ENCODE results near the gene ORC1.

The ORC1 gene

DNA sequence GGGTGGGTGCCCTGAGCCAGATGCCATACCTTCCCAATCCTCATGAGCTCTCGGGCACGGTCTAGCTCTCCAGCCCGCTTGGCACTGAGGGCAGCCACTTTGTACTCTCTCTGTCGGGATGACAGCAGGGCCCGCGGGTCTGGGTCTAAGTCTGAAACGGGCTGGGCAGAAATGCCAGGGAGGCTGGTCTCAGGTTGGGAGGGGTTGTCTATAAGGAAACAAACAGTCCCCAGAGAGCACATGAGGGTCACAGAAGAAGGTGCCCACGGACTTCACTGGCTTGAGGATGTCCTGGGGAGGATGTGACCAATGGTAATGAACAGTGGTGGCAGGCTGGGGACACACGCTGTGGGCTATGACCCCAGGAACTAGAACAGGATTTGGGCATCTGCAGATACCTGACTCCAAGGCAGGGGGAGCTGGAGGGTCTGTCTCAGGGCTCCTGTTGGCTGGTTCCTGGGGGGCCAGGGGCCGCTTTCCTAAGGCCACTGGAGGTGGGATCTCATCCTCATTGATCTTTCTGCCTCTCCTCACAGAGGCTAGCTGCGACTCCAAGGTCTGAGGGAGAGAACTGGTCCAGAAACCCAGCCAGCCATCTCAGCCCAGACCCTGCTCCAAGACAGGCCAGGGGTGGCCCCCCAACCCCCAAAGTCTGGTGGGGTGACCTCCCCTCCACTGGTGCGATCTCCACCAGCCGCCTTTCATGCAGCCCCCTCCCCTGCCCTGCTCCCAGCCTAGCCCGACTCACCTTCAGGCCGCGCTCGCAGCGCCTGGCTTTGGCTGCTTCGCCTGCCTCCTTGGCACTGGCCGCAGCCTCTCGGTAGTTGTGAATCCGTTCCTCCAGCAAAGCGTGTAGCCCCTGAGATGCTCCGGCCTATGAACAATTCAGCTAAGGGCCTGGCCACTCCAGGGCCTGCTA is 44.3 kb downstream of the ORC1 start:
- peaks cover 2 to 10% of the 10 kb centered on the region in 2 donors for H3K4me1 ChIP-seq (ENCODE audit: control insufficient read depth in 1 of 2, insufficient read depth in 2 of 2, low read length in 2 of 2)
- H3K27me3 ChIP-seq (ENCODE audit: low read depth, low read length), result no peaks in the 10 kb centered on the region
- H3K9me3 ChIP-seq (ENCODE audit: control insufficient read depth in 1 of 2, low read length in 2 of 2), result no peaks in the 10 kb centered on the region
- H3K36me3 ChIP-seq (ENCODE audit: control insufficient read depth in 1 of 2, insufficient read depth in 2 of 2, low read length in 2 of 2), result peaks cover 75 to 80% of the 10 kb centered on the region in 2 donors
- H3K27ac ChIP-seq (ENCODE audit: low read length), result no peak overlapping the region
- no peak overlapping the region for H3K4me3 ChIP-seq (ENCODE audit: low read depth in 1 of 2, low read length in 2 of 2)

DNA sequence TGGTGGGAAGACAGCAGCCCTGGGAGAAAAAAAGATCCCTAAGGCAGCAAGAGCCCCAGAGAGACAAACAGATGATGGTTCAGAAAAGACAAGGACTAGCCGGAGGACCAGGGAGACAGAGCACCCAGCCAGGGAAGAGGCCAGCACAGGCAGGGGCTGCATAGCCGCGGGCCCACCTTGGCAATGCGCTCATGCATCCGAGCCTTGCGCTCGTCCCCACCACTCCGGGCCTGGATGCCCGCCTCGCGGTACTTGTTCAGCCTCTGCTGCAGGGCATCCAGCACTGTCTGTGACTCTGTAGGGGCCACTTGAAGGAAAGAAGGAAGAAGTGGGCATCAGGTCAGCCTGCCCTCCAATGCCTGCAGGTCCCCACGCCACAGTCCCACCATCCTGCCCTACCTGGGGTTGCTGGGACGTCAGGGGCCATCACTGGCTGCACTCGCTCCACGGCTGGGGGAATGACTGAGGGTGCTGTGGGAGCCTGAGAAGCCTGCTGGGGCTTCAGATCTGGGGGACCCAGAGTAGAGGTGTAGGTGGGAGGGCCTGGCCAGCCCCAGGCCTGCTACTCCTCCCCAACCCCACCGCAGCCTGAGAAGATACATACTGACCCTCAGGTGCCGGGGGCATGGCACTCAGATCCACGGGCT is 45.2 kb downstream of the ORC1 start:
- H3K4me3 ChIP-seq (ENCODE audit: low read depth in 1 of 2, low read length in 2 of 2), result no peak overlapping the region
- H3K27ac ChIP-seq (ENCODE audit: low read length), result no peak overlapping the region
- H3K9me3 ChIP-seq (ENCODE audit: control insufficient read depth in 1 of 2, low read length in 2 of 2), result no peaks in the 10 kb centered on the region
- peaks cover 85% of the 10 kb centered on the region in 2 donors for H3K36me3 ChIP-seq (ENCODE audit: control insufficient read depth in 1 of 2, insufficient read depth in 2 of 2, low read length in 2 of 2)
- peaks cover 0 to under 1% of the 10 kb centered on the region in 2 donors for H3K4me1 ChIP-seq (ENCODE audit: control insufficient read depth in 1 of 2, insufficient read depth in 2 of 2, low read length in 2 of 2)
- no peaks in the 10 kb centered on the region for H3K27me3 ChIP-seq (ENCODE audit: low read depth, low read length)

DNA sequence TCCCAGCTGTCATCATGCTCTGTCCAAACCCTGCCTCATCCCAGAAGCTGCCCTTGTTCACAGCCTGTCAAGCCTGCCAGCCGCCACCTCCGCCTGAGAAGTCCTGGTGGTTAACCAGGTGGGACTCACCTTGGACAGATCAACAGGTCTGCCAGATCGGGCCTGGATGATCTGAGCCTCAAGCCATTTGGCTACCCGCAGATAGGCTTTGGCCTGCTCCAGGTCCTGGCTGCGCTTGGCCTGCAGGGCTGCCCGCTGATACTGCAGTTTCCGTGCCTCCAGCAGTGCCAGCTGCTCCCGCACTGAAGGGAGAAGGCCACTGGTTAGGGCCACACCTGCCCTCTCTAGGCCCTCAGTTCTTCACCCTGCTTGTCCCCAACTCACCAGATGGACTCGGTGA is 46.8 kb downstream of the ORC1 start:
- no peaks in the 10 kb centered on the region for H3K4me1 ChIP-seq (ENCODE audit: control insufficient read depth in 1 of 2, insufficient read depth in 2 of 2, low read length in 2 of 2)
- H3K36me3 ChIP-seq (ENCODE audit: control insufficient read depth in 1 of 2, insufficient read depth in 2 of 2, low read length in 2 of 2), result peaks cover 92 to 100% of the 10 kb centered on the region in 2 donors
- no peaks in the 10 kb centered on the region for H3K27me3 ChIP-seq (ENCODE audit: low read depth, low read length)
- no peak overlapping the region for H3K4me3 ChIP-seq (ENCODE audit: low read depth in 1 of 2, low read length in 2 of 2)
- no peaks in the 10 kb centered on the region for H3K9me3 ChIP-seq (ENCODE audit: control insufficient read depth in 1 of 2, low read length in 2 of 2)
- no peak overlapping the region for H3K27ac ChIP-seq (ENCODE audit: low read length)

GRCh38 chr1:52356818-52357355 is 47.3 kb downstream of the ORC1 start:
- no peak overlapping the region for H3K4me3 ChIP-seq (ENCODE audit: low read depth in 1 of 2, low read length in 2 of 2)
- peaks cover 90 to 95% of the 10 kb centered on the region in 2 donors for H3K36me3 ChIP-seq (ENCODE audit: control insufficient read depth in 1 of 2, insufficient read depth in 2 of 2, low read length in 2 of 2)
- H3K27me3 ChIP-seq (ENCODE audit: low read depth, low read length), result no peaks in the 10 kb centered on the region
- H3K9me3 ChIP-seq (ENCODE audit: control insufficient read depth in 1 of 2, low read length in 2 of 2), result no peaks in the 10 kb centered on the region
- no peak overlapping the region for H3K27ac ChIP-seq (ENCODE audit: low read length)
- no peaks in the 10 kb centered on the region for H3K4me1 ChIP-seq (ENCODE audit: control insufficient read depth in 1 of 2, insufficient read depth in 2 of 2, low read length in 2 of 2)

DNA sequence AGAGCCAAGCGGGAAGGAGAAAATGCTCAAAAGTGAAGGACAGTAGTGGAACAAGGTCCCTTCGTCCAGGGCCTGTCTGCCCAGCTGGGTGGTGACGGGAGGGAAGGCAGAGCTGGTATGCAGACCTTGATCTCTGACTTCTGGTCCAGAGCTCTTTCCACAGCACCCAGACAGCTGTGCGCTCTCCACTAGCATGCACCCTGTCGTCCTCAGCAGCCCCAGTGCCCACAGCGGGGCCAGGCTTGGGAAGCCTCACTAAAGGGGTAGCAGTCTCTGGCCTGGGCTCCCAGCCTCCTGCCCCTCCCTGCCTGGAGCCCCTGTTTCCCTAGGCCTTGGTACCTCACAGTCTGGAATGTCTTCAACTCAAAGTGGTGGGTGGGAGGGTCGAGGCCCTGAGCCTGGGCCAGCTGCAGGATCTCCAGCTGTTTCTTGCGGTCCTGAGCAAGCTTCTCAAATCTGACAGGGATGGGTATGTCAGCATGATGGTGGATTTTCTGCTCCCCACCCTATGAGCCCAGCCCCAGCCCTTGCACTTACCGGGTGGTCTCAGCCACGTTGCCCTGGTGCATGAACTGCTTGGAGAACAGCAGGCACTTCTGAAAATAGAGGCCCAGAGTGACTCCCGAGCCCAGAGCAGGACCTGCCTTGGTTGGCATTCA is 48.2 kb downstream of the ORC1 start:
- no peak overlapping the region for H3K4me3 ChIP-seq (ENCODE audit: low read depth in 1 of 2, low read length in 2 of 2)
- no peaks in the 10 kb centered on the region for H3K27me3 ChIP-seq (ENCODE audit: low read depth, low read length)
- H3K9me3 ChIP-seq (ENCODE audit: control insufficient read depth in 1 of 2, low read length in 2 of 2), result no peaks in the 10 kb centered on the region
- H3K4me1 ChIP-seq (ENCODE audit: control insufficient read depth in 1 of 2, insufficient read depth in 2 of 2, low read length in 2 of 2), result no peaks in the 10 kb centered on the region
- H3K36me3 ChIP-seq (ENCODE audit: control insufficient read depth in 1 of 2, insufficient read depth in 2 of 2, low read length in 2 of 2), result peaks cover 83 to 90% of the 10 kb centered on the region in 2 donors
- H3K27ac ChIP-seq (ENCODE audit: low read length), result no peak overlapping the region

GRCh38 chr1:52355436-52355835 is 48.8 kb downstream of the ORC1 start:
- H3K4me3 ChIP-seq (ENCODE audit: low read depth in 1 of 2, low read length in 2 of 2), result no peak overlapping the region
- H3K27me3 ChIP-seq (ENCODE audit: low read depth, low read length), result no peaks in the 10 kb centered on the region
- H3K36me3 ChIP-seq (ENCODE audit: control insufficient read depth in 1 of 2, insufficient read depth in 2 of 2, low read length in 2 of 2), result peaks cover 77 to 86% of the 10 kb centered on the region in 2 donors
- no peak overlapping the region for H3K27ac ChIP-seq (ENCODE audit: low read length)
- no peaks in the 10 kb centered on the region for H3K4me1 ChIP-seq (ENCODE audit: control insufficient read depth in 1 of 2, insufficient read depth in 2 of 2, low read length in 2 of 2)
- no peaks in the 10 kb centered on the region for H3K9me3 ChIP-seq (ENCODE audit: control insufficient read depth in 1 of 2, low read length in 2 of 2)

- Histone ChIP-seq H3K36me3 (ENCODE audit: control insufficient read depth in 1 of 2, insufficient read depth in 2 of 2, low read length in 2 of 2) (peaks cover 51 to 64% of the 10 kb centered on the region in 2 donors), H3K27ac (ENCODE audit: low read length) (no peak overlapping the region), H3K27me3 (ENCODE audit: low read depth, low read length) (no peaks in the 10 kb centered on the region), H3K4me1 (ENCODE audit: control insufficient read depth in 1 of 2, insufficient read depth in 2 of 2, low read length in 2 of 2) (no peaks in the 10 kb centered on the region), H3K4me3 (ENCODE audit: low read depth in 1 of 2, low read length in 2 of 2) (no peak overlapping the region), H3K9me3 (ENCODE audit: control insufficient read depth in 1 of 2, low read length in 2 of 2) (no peaks in the 10 kb centered on the region)
Measured at GRCh38 chr1:52352690-52353089, 51.5 kb downstream of the ORC1 start.

GRCh38 chr1:52348704-52349300 is 55.4 kb downstream of the ORC1 start:
- Histone ChIP-seq H3K27ac (ENCODE audit: low read length) (no peak overlapping the region), H3K27me3 (ENCODE audit: low read depth, low read length) (no peaks in the 10 kb centered on the region), H3K36me3 (ENCODE audit: control insufficient read depth in 1 of 2, insufficient read depth in 2 of 2, low read length in 2 of 2) (peaks cover 19 to 37% of the 10 kb centered on the region in 2 donors)

DNA sequence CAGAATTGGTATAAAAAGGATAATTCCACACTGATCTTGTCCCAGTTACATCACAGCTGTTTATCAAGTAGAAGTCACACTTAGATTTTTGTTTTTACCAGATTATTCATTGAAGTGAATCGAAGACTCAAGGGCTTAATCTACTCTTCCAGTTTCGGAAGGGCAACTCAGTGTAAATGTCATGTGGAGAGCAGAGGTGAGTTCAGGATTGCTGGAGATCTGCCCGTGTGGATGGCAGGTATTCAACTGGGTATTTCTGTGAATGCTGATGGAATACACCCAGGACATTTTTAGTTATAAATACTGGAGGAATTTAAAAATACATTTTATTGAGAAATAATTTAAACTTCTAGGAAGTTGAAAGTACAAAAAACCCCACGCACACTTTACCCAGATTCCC is 57.6 kb downstream of the ORC1 start:
- no peaks in the 10 kb centered on the region for H3K27me3 ChIP-seq (ENCODE audit: low read depth, low read length)
- no peaks in the 10 kb centered on the region for H3K9me3 ChIP-seq (ENCODE audit: control insufficient read depth in 1 of 2, low read length in 2 of 2)
- H3K36me3 ChIP-seq (ENCODE audit: control insufficient read depth in 1 of 2, insufficient read depth in 2 of 2, low read length in 2 of 2), result peaks cover 6 to 26% of the 10 kb centered on the region in 2 donors
- H3K4me1 ChIP-seq (ENCODE audit: control insufficient read depth in 1 of 2, insufficient read depth in 2 of 2, low read length in 2 of 2), result no peaks in the 10 kb centered on the region
- no peak overlapping the region for H3K27ac ChIP-seq (ENCODE audit: low read length)
- H3K4me3 ChIP-seq (ENCODE audit: low read depth in 1 of 2, low read length in 2 of 2), result no peak overlapping the region

More at GRCh38 chr1:52348704-52349300, 55.4 kb downstream of the ORC1 start:
- Histone ChIP-seq H3K4me1 (ENCODE audit: control insufficient read depth in 1 of 2, insufficient read depth in 2 of 2, low read length in 2 of 2) (no peaks in the 10 kb centered on the region), H3K4me3 (ENCODE audit: low read depth in 1 of 2, low read length in 2 of 2) (no peak overlapping the region), H3K9me3 (ENCODE audit: control insufficient read depth in 1 of 2, low read length in 2 of 2) (no peaks in the 10 kb centered on the region)

GRCh38 chr1:52345252-52345651 is 59.0 kb downstream of the ORC1 start:
- Histone ChIP-seq H3K27ac (ENCODE audit: low read length) (no peak overlapping the region), H3K9me3 (ENCODE audit: control insufficient read depth in 1 of 2, low read length in 2 of 2) (no peaks in the 10 kb centered on the region), H3K4me3 (ENCODE audit: low read depth in 1 of 2, low read length in 2 of 2) (no peak overlapping the region), H3K36me3 (ENCODE audit: control insufficient read depth in 1 of 2, insufficient read depth in 2 of 2, low read length in 2 of 2) (peaks cover 8 to 26% of the 10 kb centered on the region in 2 donors), H3K4me1 (ENCODE audit: control insufficient read depth in 1 of 2, insufficient read depth in 2 of 2, low read length in 2 of 2) (no peaks in the 10 kb centered on the region), H3K27me3 (ENCODE audit: low read depth, low read length) (no peaks in the 10 kb centered on the region)

- peaks cover 14 to 27% of the 10 kb centered on the region in 2 donors for H3K36me3 ChIP-seq (ENCODE audit: control insufficient read depth in 1 of 2, insufficient read depth in 2 of 2, low read length in 2 of 2)
- no peaks in the 10 kb centered on the region for H3K4me1 ChIP-seq (ENCODE audit: control insufficient read depth in 1 of 2, insufficient read depth in 2 of 2, low read length in 2 of 2)
- H3K4me3 ChIP-seq (ENCODE audit: low read depth in 1 of 2, low read length in 2 of 2), result no peak overlapping the region
- no peak overlapping the region for H3K27ac ChIP-seq (ENCODE audit: low read length)
- H3K27me3 ChIP-seq (ENCODE audit: low read depth, low read length), result no peaks in the 10 kb centered on the region
- H3K9me3 ChIP-seq (ENCODE audit: control insufficient read depth in 1 of 2, low read length in 2 of 2), result no peaks in the 10 kb centered on the region
Measured at GRCh38 chr1:52343979-52344378, 60.2 kb downstream of the ORC1 start.

Measured in muscle layer of duodenum (tissue), 2 donors.